Fibroblast of the conjunctiva (primary cell): ENCODE data around the gene RPS6KC1.
"Not testable (repeated sequence)": the region's sequence is repeated elsewhere in the genome, so short reads cannot be mapped to it uniquely, and the experiment has no call there.

Experiments used
- DNase-seq: peaks from one replicate; pipeline ENCODE4 v3.0.0-alpha.2; 2010; ENCODE audit warnings: low read depth

RPS6KC1 gene

DNA sequence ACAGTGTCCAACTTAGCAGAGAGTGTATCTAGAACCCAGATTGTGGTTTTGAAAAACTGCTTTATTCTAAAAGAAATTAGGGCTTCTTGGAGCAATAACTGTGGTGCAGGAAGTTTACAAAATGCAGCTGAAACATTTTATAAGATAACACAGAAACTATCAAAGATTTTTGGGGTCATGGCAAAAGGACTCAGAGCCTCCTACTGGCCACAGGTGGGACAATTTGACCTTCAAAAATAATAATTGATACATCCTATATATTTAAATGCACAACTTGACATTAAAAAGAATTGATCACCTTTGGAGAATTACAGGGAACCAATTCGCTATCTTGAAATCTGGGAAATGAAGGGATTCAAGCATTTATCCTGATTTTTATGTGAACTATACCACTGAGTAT is 235.2 kb downstream of the RPS6KC1 start:
- DNase-seq = no peak

DNA sequence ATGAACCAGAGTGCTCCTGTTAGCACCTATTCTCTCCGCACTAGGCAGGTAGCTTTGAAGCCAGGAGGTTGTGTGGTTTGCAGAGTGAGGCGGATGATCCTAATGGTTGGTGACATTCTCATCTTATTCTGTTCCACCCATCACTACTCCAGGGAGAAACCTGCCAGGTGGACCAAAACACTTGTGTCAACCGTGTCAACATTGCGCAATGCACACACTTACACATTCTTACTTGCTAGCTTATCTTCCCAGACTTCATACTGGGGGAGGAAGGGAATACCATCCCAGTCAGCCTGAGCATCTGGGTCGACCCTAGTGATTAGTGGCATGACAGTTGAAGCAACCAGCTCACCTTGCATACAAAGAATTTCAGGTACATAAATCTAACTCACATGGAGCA is 236.9 kb downstream of the RPS6KC1 start:
- no peak for DNase-seq

DNA sequence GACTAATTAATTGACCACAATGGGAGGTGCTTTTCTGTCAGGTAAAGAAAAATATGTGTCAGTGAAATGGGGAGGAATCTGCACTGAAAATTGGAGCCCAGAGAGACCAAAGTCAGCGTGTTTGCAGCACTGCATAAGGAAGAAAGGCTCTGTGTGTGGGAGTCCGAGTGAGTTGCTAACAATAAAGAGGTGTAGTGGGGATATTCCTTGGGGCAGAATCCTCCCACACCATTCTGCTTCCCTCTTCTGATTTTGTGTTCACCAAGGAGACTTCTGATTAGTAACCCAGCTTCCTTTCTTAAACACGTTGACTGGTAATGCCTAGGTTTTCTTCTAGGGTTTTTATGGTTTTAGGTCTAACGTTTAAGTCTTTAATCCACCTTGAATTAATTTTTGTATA is 240.5 kb downstream of the RPS6KC1 start:
- DNase-seq = no peak

DNA sequence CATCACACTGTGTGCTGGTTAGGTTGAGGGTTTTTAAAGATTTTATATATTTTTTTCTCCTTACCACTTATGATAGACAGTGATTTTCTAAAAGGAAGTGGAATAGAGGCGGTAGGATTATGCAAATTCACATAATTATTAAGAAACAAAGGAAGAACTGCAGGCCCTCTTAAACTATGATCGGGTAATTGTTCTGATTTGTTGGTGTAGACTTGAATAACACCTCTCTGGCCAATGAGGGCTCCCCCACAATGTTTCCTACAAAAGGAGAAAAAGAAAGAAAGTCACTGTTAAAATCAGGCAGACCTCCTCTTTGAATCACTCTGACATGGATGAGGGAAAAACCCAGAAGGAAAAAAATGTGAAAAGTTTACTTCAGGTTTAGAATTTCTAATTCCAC is 241.6 kb downstream of the RPS6KC1 start:
- DNase-seq = no peak

DNA sequence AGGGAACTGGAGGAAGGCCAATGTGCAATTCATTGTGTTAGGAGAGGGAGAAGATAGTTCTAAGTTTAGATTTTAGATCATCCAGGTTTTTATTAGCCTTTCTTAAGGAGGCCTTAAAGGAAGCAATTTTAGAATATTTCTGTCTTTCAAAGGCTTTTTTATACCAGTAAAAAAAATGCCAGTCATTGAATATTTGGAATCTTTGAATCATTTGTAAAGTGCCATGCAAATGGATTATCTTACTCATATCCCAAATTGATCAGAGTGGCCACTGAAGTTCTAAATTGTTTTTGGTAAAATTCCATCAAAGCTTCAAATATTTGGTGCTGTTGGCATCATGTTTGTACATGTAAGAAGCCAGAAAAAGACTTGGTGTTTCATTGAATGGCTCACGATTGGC is 244.8 kb downstream of the RPS6KC1 start:
- DNase-seq = no peak

DNA sequence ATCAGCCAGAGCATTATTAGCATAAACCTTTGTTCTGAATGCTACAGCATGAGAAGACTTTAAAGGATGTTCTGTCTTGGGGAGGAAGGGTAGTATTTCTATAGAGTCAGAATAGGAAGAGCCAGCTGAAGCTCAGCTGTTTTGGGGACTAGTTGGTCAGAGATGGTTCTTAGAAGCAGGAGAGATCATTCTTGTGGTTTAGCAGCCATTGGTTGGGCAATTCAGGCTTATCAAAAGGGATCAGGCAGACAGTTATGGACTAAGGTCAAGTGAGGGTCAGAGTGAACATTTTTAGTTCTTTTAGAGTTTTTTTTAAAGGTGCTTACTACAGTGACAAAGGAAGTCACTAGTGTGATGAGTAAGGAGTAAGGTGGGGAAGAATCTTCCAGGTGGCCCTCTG is 245.5 kb downstream of the RPS6KC1 start:
- DNase-seq = no peak

DNA sequence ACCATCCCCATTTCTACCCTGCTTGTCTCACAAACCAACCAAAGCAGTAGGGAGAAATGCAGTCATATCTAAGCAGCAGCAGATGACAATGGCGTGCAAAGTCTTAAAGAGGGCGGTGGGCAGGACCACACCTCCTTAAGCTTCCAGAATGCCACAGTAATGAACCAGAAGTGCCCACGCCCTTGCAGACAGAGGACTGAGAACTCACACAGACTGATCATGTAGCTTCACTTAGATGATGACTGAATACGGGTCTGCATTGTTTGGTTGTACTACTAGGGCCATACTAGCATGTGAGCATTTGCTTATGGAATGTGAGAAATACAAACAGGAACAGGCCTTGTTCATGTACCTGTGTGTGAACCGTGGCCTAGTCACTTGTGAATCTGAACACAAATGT is 246.0 kb downstream of the RPS6KC1 start:
- DNase-seq = no peak

DNA sequence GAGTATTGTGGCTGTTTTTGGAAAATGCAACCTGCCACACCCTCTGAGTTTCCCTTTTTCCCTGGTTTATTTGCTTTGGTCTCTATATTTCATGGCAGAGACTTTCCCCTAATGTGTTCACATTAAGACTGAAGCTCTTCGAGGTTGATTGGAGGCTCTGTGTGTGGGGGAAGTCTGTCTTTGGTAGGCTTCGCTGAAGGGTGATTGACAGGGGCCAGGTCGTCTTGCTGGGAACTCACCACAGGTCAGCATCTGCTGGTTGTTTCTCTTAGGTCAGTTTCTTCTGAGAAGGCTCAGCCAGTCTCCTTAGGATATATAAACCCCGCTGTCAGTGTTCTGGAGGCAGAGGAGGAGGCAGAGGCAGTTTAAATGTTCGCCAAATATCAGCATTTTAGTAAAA is 249.4 kb downstream of the RPS6KC1 start:
- DNase-seq = no peak

DNA sequence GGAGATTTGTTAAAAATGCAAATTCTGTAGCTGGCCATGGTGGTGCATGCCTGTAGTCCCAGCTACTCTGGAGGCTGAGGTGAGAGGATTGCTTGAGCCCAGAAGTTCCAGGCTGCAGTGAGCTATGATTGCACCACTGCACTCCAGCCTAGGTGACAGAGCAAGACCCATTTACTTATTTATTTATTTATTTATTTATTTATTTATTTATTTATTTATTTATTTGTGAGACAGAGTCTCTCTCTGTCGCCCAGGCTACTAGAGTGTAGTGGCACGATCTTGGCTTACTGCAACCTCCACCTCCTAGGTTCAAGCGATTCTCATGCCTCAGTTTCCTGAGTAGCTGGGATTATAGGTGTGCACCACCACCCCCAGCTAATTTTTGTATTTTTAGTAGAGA is 250.5 kb downstream of the RPS6KC1 start:
- DNase-seq = not testable (repeated sequence)

DNA sequence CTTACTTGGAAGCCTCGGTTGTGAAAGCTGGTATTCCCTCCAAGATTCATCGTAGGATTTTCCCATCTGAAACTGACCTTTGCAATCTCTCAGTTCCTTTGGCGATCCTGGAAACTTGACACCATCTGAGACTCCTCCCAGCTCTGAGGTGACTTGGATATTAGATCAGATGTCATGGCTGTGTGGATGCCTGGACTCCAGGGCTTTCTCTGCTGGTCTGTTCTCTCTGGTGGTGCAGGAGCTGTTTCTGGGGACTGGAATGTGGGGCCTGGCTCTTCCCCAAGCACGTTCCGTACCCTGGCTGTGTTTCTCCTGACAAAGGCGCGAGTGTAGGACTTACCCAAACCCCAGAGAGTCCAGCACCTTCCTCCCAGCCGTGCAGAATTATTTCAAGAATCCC is 252.2 kb downstream of the RPS6KC1 start:
- DNase-seq = no peak

DNA sequence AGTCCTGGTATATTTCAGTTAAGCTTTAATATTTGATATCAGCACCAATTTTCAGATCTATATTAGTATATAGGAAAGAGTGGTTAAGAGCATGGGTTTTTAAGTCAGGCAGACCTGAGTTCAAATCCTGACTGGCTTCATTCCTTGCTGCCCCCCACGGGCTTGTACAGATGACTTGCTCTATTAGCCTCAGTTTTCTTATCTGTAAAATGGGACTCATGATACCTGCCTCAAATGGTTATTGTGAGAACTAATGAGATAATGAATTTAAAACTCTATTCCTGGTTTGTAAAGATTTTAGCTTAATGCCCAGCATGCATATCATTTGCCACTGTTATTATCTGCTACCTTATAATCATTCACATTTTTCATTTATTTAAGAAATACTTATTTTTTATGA is 264.5 kb downstream of the RPS6KC1 start:
- DNase-seq = no peak

DNA sequence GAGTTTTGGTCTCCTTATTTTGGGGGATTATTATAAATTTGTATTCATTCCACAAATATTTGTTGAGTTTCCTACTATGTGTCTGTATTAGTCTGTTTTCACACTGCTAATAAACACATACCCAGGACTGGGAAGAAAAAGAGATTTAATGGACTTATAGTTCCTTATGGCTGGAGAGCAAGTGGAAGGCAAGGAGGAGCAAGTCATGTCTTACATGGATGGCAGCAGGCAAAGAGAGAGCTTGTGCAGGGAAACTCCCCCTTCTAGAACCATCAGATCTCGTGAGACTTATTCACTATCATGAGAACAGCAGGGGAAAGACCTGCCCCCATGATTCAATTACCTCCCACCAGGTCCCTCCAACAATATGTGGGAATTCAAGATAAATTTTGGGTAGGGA is 267.4 kb downstream of the RPS6KC1 start:
- not testable (repeated sequence) for DNase-seq

DNA sequence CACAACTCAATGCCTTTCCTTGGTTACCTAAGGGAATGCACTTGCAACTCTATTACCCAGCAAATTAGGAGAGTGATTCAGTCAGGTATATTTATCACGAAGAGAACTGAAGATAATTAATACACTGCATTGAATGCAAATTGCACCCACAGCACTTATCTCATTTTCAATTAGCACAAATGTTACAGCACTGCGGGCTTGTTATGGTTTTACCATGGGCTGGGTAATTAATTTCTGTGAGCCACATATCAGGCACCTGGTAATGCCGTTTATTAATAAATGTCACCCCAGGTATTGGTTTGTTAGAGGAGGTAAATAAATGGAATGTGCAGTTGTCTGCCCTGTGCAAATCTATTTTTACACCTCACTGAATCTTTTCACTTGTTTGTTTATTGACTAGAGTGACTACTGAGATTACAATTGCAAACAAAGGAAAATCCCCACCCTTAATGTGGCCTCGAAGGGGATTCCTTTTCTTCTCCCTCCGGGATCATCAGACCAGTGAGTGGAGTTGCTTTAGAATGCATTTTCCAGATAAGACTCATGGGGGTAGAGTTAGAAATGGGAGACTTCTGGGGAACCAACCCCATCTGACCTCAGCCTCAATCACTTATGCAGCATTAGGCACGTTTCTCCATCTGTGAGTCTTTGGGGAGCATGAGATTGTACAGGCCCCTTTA is 269.3 kb downstream of the RPS6KC1 start:
- no peak for DNase-seq
